ENCODE data around the gene ASIC1. TPM values are rescaled to one million over a fixed set of nuclear protein-coding genes. Genes with fewer than 3 reads are reported as not detected.
A peak's percentile ranks its signal among the peaks of the same experiment; 100 is the strongest.

ASIC1 gene
- total and polyA plus RNA-seq, 8 donors = 0.45 to 3.5 (median 1.2) TPM; not detected in 1

- peaks cover 0 to 8% (median 3%) of the 10 kb centered on the region in 4 donors for H3K4me1 ChIP-seq
- H3K36me3 ChIP-seq = no peaks in the 10 kb centered on the region
- no peak for TF ChIP-seq EP300 (IDR thresholded peaks at IDR 0.05)
- no peak for TF ChIP-seq CTCF (IDR thresholded peaks at IDR 0.05)
- no peak for TF ChIP-seq POLR2AphosphoS5 (IDR thresholded peaks at IDR 0.05)
- no peak for TF ChIP-seq POLR2A (IDR thresholded peaks at IDR 0.05)
- intact Hi-C loops (cut with DNase I; ENCODE audit: low total_unique reads) = no loop called here
- no peaks in the 10 kb centered on the region for H3K9me3 ChIP-seq
- H3K4me3 ChIP-seq = peak overlapping the region; percentile 21 to 42 (median 35)
- WGBS, 5 donors = 20 to 55% (median 23%) methylated on average over 8 to 21 of the region's 21 CpGs
- peak overlapping the region in 2 of 5 donors; percentile 47 to 70 for H3K27ac ChIP-seq
- H3K27me3 ChIP-seq = peaks cover 0 to 30% (median 8%) of the 10 kb centered on the region in 3 donors
- DNase-seq = peak; percentile 25 to 33
Measured at GRCh38 chr12:50032515-50032853, 24.9 kb upstream of the ASIC1 start.

GRCh38 chr12:50032854-50033581 lies 24.4 kb upstream of the ASIC1 start:
- TF ChIP-seq POLR2A (IDR thresholded peaks at IDR 0.05) = no peak
- no peak for TF ChIP-seq EP300 (IDR thresholded peaks at IDR 0.05)
- TF ChIP-seq POLR2AphosphoS5 (IDR thresholded peaks at IDR 0.05) = no peak
- TF ChIP-seq CTCF (IDR thresholded peaks at IDR 0.05) = no peak
- Histone ChIP-seq H3K36me3 (no peaks in the 10 kb centered on the region), H3K4me3 (peak overlapping the region; percentile 21 to 42 (median 35)), H3K4me1 (peaks cover 0 to 8% (median 3%) of the 10 kb centered on the region in 4 donors), H3K27ac (peak overlapping the region in 2 of 5 donors; percentile 47 to 70), H3K27me3 (peaks cover 0 to 30% (median 8%) of the 10 kb centered on the region in 3 donors), H3K9me3 (no peaks in the 10 kb centered on the region)
- intact Hi-C loops (cut with DNase I; ENCODE audit: low total_unique reads) = no loop called here
- DNase-seq = peak; percentile 23 to 50
- WGBS, 5 donors = 17 to 30% (median 19%) methylated on average over 24 to 37 of the region's 37 CpGs

GRCh38 chr12:50038336-50038735 lies 19.1 kb upstream of the ASIC1 start:
- H3K4me1 ChIP-seq = peaks cover 0 to 9% (median 8%) of the 10 kb centered on the region in 4 donors
- WGBS, 5 donors = 79 to 94% (median 91%) methylated on average over 4 of the region's 4 CpGs
- no peak overlapping the region for H3K4me3 ChIP-seq
- TF ChIP-seq POLR2A (IDR thresholded peaks at IDR 0.05) (no peak), POLR2AphosphoS5 (IDR thresholded peaks at IDR 0.05) (no peak)
- no peaks in the 10 kb centered on the region for H3K36me3 ChIP-seq
- intact Hi-C loops (cut with DNase I; ENCODE audit: low total_unique reads) = no loop called here
- H3K27me3 ChIP-seq = peaks cover 0 to 10% (median 0%) of the 10 kb centered on the region in 3 donors
- H3K9me3 ChIP-seq = no peaks in the 10 kb centered on the region
- no peak for DNase-seq
- no peak overlapping the region for H3K27ac ChIP-seq

GRCh38 chr12:50039151-50039835 lies 18.1 kb upstream of the ASIC1 start:
- DNase-seq = peak; percentile 93 to 94
- Histone ChIP-seq H3K4me3 (no peak overlapping the region), H3K27ac (no peak overlapping the region), H3K9me3 (no peaks in the 10 kb centered on the region), H3K4me1 (peaks cover 0 to 9% (median 8%) of the 10 kb centered on the region in 4 donors), H3K36me3 (no peaks in the 10 kb centered on the region), H3K27me3 (peaks cover 0 to 6% (median 0%) of the 10 kb centered on the region in 3 donors)
- intact Hi-C loops (cut with DNase I; ENCODE audit: low total_unique reads) = no loop called here
- TF ChIP-seq EP300 (IDR thresholded peaks at IDR 0.05) = no peak
- peak in 6 of 7 experiments; percentile 41 to 97 (median 87) for TF ChIP-seq CTCF (IDR thresholded peaks at IDR 0.05)
- peak in 1 of 3 donors; percentile 22 for TF ChIP-seq POLR2AphosphoS5 (IDR thresholded peaks at IDR 0.05)
- TF ChIP-seq POLR2A (IDR thresholded peaks at IDR 0.05) = no peak
- WGBS, 5 donors = 40 to 49% (median 43%) methylated on average over 9 of the region's 9 CpGs

Measured in stomach (tissue), 9 donors.